A673 (cell line): Measurements from ENCODE around the gene TBL2.

Experiments
- EZH2 ChIP-seq: fragments of 200-600 bp; sonication (generic); IDR thresholded peaks from 2 replicates; pipeline ENCODE4 v1.6.1; 2017; ENCODE audit warnings: borderline replicate concordance, low read depth, mild to moderate bottlenecking, mixed read lengths, antibody characterized with exemption, low read length; ENCODE audit not compliant: poor library complexity, severe bottlenecking
- TF ChIP-seq, protein P1 (sequence below): fragments of 300-800, 200-600 bp; sonication (generic); conservative IDR thresholded peaks from 2 replicates; pipeline ENCODE4 v1.5.1; 2017; ENCODE audit warnings: low read depth, mild to moderate bottlenecking, antibody characterized with exemption, low read length, moderate library complexity, mixed read lengths

DNA sequence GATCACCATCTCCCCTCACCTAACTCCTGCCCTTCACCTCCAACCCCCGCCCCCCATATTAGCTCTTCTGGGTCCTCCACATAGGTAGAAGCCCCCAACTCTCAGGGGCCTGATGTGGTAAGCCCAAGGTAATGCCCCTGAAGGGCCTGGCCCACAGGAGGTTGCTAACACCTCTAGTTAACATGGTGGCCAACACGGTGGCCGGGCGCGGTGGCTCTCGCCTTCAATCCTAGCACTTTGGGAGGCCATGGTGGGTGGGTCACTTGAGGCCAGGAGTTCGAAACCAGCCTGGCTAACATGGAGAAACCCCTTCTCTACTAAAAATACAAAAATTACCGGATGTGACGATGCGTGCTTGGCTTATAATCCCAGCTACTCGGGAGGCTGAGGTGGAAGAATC, 46.9 kb upstream of the TBL2 start:
- TF ChIP-seq, protein P1, sequence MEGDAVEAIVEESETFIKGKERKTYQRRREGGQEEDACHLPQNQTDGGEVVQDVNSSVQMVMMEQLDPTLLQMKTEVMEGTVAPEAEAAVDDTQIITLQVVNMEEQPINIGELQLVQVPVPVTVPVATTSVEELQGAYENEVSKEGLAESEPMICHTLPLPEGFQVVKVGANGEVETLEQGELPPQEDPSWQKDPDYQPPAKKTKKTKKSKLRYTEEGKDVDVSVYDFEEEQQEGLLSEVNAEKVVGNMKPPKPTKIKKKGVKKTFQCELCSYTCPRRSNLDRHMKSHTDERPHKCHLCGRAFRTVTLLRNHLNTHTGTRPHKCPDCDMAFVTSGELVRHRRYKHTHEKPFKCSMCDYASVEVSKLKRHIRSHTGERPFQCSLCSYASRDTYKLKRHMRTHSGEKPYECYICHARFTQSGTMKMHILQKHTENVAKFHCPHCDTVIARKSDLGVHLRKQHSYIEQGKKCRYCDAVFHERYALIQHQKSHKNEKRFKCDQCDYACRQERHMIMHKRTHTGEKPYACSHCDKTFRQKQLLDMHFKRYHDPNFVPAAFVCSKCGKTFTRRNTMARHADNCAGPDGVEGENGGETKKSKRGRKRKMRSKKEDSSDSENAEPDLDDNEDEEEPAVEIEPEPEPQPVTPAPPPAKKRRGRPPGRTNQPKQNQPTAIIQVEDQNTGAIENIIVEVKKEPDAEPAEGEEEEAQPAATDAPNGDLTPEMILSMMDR: no peak
- no peak for TF ChIP-seq EZH2
